ENCODE measurements around the gene FURIN.

The FURIN gene

GRCh38 chr15:90872486-90873184, 4.2 kb downstream of the FURIN start (continued):
- TF ChIP-seq ZNF398 (tag by site-specific recombination; IDR thresholded peaks at IDR 0.05) = no peak
- 0 out of 2 replicates have a peak, but pooled peaks have one; percentile 25 for TF ChIP-seq ZNF677 (tag by site-specific recombination; IDR thresholded peaks at IDR 0.05)
- no peak for TF ChIP-seq HOXA7 (CRISPR knock-in tag; IDR thresholded peaks at IDR 0.05; ENCODE audit: borderline replicate concordance)
- no peak for TF ChIP-seq ZNF175 (tag by site-specific recombination; IDR thresholded peaks at IDR 0.05)
- TF ChIP-seq BCL11A (tag by site-specific recombination; IDR thresholded peaks at IDR 0.05; ENCODE audit: low read depth) = 0 out of 2 replicates have a peak, but pooled peaks have one; percentile 8
- no peak for TF ChIP-seq ZSCAN5A (tag by site-specific recombination; IDR thresholded peaks at IDR 0.05)
- TF ChIP-seq ZBTB17 (tag by site-specific recombination; IDR thresholded peaks at IDR 0.05) = 0 out of 2 replicates have a peak, but pooled peaks have one; percentile 24
- TF ChIP-seq ZNF701 (tag by site-specific recombination; IDR thresholded peaks at IDR 0.05) = no peak
- TF ChIP-seq ZNF133 (tag by site-specific recombination; IDR thresholded peaks at IDR 0.05) = no peak
- no peak for TF ChIP-seq ZNF785 (tag by site-specific recombination; IDR thresholded peaks at IDR 0.05)
- no peak for TF ChIP-seq ZBTB8A (tag by site-specific recombination; IDR thresholded peaks at IDR 0.05)
- no peak for TF ChIP-seq KLF16 (tag by site-specific recombination; IDR thresholded peaks at IDR 0.05)
- peak; percentile 86 for TF ChIP-seq ZIC2 (tag by site-specific recombination; IDR thresholded peaks at IDR 0.05)
- TF ChIP-seq PBX3 (CRISPR knock-in tag; IDR thresholded peaks at IDR 0.05) = no peak
- no peak for TF ChIP-seq ZNF629 (tag by site-specific recombination; IDR thresholded peaks at IDR 0.05)
- no peak for TF ChIP-seq ZNF335 (tag by site-specific recombination; conservative IDR thresholded peaks at IDR 0.05)
- TF ChIP-seq ZNF558 (tag by site-specific recombination; IDR thresholded peaks at IDR 0.05) = no peak
- TF ChIP-seq ATF2 (tag by site-specific recombination; IDR thresholded peaks at IDR 0.05; ENCODE audit: low read depth) = no peak
- no peak for TF ChIP-seq ZNF544 (tag by site-specific recombination; IDR thresholded peaks at IDR 0.05)
- TF ChIP-seq ZNF549 (tag by site-specific recombination; IDR thresholded peaks at IDR 0.05) = no peak
- no peak for TF ChIP-seq ZNF610 (tag by site-specific recombination; IDR thresholded peaks at IDR 0.05; ENCODE audit: borderline replicate concordance)
- no peak for TF ChIP-seq ZNF223 (tag by site-specific recombination; IDR thresholded peaks at IDR 0.05)
- no peak for TF ChIP-seq ZNF112 (tag by site-specific recombination; IDR thresholded peaks at IDR 0.05)
- TF ChIP-seq ZNF510 (tag by site-specific recombination; IDR thresholded peaks at IDR 0.05; ENCODE audit: insufficient replicate concordance) = no peak
- TF ChIP-seq CTCF (tag by site-specific recombination; IDR thresholded peaks at IDR 0.05) = no peak
- TF ChIP-seq PRDM6 (tag by site-specific recombination; IDR thresholded peaks at IDR 0.05) = no peak
- 0 out of 2 replicates have a peak, but pooled peaks have one; percentile 32 for TF ChIP-seq ZNF2 (tag by site-specific recombination; IDR thresholded peaks at IDR 0.05)
- TF ChIP-seq ZBTB7A (tag by site-specific recombination; IDR thresholded peaks at IDR 0.05; ENCODE audit: low read depth) = no peak
- no peak for TF ChIP-seq YY2 (tag by site-specific recombination; IDR thresholded peaks at IDR 0.05)
- no peak for TF ChIP-seq ZNF311 (tag by site-specific recombination; IDR thresholded peaks at IDR 0.05; ENCODE audit: borderline replicate concordance)
- no peak for TF ChIP-seq ZNF248 (tag by site-specific recombination; IDR thresholded peaks at IDR 0.05)
- TF ChIP-seq ZNF202 (tag by site-specific recombination; IDR thresholded peaks at IDR 0.05; ENCODE audit: borderline replicate concordance) = no peak

Data from HEK293 (cell line).